MG63 (cell line): ENCODE results near the gene CENPB. TPM values are rescaled to one million over a fixed set of nuclear protein-coding genes. Genes with fewer than 3 reads are reported as not detected.
"Not testable (repeated sequence)": the region's sequence is repeated elsewhere in the genome, so short reads cannot be mapped to it uniquely, and the experiment has no call there.

Experiments
- DNase-seq: peaks from one replicate; pipeline ENCODE4 v3.0.0-alpha.2; 2020
- H3K27me3 ChIP-seq: fragments of 250-450 bp; sonication (Bioruptor Pico); 2 replicates; pipeline ENCODE4 v1.5.1; 2020; ENCODE audit warnings: mild to moderate bottlenecking, moderate library complexity
- H3K36me3 ChIP-seq: fragments of 250-450 bp; sonication (Bioruptor Pico); 2 replicates; pipeline ENCODE4 v1.5.1; 2020; ENCODE audit warnings: mild to moderate bottlenecking, moderate library complexity
- H3K4me3 ChIP-seq: fragments of 250-450 bp; sonication (Bioruptor Pico); 2 replicates; pipeline ENCODE4 v1.5.1; 2020; ENCODE audit warnings: mild to moderate bottlenecking, moderate library complexity
- H3K9me3 ChIP-seq: fragments of 250-450 bp; sonication (Bioruptor Pico); 2 replicates; pipeline ENCODE4 v1.5.1; 2020; ENCODE audit warnings: mild to moderate bottlenecking, moderate library complexity
- total RNA-seq: library from RNA; depleted of rRNA; stranded (reverse); fragments of >200 nt; shearing (Covaris generic); gene quantifications from 2 replicates; pipeline ENCODE4 v1.2.3, GENCODE V29; 2014; ENCODE audit warnings: low replicate concordance; rRNA removed

CENPB gene, protein sequence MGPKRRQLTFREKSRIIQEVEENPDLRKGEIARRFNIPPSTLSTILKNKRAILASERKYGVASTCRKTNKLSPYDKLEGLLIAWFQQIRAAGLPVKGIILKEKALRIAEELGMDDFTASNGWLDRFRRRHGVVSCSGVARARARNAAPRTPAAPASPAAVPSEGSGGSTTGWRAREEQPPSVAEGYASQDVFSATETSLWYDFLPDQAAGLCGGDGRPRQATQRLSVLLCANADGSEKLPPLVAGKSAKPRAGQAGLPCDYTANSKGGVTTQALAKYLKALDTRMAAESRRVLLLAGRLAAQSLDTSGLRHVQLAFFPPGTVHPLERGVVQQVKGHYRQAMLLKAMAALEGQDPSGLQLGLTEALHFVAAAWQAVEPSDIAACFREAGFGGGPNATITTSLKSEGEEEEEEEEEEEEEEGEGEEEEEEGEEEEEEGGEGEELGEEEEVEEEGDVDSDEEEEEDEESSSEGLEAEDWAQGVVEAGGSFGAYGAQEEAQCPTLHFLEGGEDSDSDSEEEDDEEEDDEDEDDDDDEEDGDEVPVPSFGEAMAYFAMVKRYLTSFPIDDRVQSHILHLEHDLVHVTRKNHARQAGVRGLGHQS
- total RNA-seq, result 50.0 and 81.5 TPM in 2 replicates

GRCh38 chr20:3786665-3787323 is at the start of gene CENPB:
CENPB (minus strand) TSS chr20:3786740; CDS start chr20:3786483, 257 bp downstream.
- Histone ChIP-seq H3K4me3 (peak within 1 kb of the TSS; percentile 60), H3K9me3 (no peaks in the 10 kb centered on the region), H3K27me3 (no peaks in the 10 kb centered on the region), H3K36me3 (peaks cover 11% of the 10 kb centered on the region)
- peak; percentile 78 for DNase-seq

DNA sequence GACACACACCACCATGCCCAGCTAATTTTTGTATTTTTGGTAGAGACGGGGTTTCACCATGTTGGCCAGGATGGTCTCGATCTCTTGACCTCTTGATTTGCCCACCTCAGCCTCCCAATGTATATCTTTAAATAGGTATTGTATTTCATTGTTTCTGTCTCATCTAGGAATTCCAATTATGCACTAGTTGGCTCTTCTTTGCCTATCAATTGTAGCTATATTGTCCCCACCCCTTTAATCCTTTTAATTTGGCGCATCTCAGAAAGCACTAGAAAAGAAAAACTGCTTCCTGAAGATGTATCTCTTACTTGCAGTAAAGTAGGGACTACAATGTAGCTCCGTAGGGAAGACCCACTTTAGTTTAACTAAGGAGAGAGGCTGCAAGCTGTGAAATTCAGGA is 49.6 kb upstream of the CENPB start:
- Histone ChIP-seq H3K9me3 (no peaks in the 10 kb centered on the region), H3K4me3 (no peak overlapping the region), H3K27me3 (no peaks in the 10 kb centered on the region), H3K36me3 (no peaks in the 10 kb centered on the region)
- DNase-seq, result no peak

GRCh38 chr20:3829891-3830290 is 43.4 kb upstream of the CENPB start:
- H3K9me3 ChIP-seq, H3K27me3 ChIP-seq, H3K4me3 ChIP-seq, H3K36me3 ChIP-seq, DNase-seq: not testable (repeated sequence)

DNA sequence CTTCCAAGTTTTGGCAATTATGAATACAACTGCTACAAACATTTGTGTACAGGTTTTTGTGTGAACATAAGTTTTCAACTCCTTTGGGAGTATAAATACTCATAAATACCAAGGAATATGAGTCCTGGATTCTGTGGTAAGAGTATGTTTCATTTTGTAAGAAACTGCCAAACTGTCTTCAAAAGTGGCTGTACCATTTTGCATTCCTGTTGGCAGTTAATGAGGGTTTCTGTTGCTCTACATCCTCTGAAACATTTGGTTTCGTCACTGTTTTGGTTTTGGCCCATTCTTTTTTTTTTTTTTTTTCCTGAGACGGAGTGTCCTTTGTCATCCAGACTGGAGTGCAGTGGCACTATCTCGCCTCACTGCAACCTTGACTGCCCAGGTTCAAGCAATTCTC is 42.3 kb upstream of the CENPB start:
- Histone ChIP-seq H3K27me3 (no peaks in the 10 kb centered on the region), H3K4me3 (no peak overlapping the region), H3K9me3 (no peaks in the 10 kb centered on the region), H3K36me3 (no peaks in the 10 kb centered on the region; the same call in 1 of the 2 replicates)
- DNase-seq, result no peak

DNA sequence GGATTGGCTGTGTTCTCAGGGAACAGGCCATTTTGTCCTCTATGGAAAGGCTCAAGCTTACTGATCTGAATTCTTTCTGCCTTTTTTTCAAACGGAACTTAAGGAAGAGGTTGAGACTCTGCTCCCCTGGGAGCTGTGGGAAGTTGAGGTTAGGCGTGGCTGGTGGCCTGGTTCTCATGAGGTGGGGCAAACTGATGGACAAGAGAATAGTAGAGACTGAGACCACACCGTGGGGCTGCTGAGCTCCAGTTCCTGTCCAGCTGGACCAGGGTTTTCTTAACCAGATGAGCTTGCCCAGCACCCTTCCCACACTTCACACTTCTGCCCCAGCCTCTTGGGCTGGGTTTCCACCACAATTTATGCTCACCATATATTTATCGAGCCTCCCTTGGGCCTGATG is 39.9 kb upstream of the CENPB start:
- no peaks in the 10 kb centered on the region for H3K9me3 ChIP-seq
- peaks cover 10% of the 10 kb centered on the region; the same call in 1 of the 2 replicates for H3K36me3 ChIP-seq
- no peaks in the 10 kb centered on the region for H3K27me3 ChIP-seq
- DNase-seq, result no peak
- H3K4me3 ChIP-seq, result no peak overlapping the region

DNA sequence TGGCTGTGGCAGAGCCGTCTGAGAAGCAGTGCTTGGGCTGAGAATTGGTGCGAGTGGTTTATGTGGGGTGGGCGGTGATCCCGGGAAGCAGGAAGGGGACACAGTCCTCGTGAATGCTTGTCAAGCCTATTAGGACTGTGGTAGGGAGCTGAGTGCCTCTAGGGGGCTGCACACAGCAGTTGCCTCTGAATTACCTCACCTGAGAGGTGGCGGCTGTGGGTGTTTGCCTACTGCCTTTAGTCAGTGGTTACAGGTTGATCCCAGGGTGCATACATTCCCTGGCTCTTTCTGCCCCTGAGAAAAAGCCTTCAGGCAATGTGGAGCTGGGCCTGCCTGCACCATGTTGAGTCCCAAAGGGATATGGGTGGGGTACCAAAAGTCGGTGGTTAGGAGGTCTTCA is 39.0 kb upstream of the CENPB start:
- Histone ChIP-seq H3K36me3 (peaks cover 10% of the 10 kb centered on the region; the same call in 1 of the 2 replicates), H3K27me3 (no peaks in the 10 kb centered on the region), H3K4me3 (no peak overlapping the region), H3K9me3 (no peaks in the 10 kb centered on the region)
- no peak for DNase-seq

DNA sequence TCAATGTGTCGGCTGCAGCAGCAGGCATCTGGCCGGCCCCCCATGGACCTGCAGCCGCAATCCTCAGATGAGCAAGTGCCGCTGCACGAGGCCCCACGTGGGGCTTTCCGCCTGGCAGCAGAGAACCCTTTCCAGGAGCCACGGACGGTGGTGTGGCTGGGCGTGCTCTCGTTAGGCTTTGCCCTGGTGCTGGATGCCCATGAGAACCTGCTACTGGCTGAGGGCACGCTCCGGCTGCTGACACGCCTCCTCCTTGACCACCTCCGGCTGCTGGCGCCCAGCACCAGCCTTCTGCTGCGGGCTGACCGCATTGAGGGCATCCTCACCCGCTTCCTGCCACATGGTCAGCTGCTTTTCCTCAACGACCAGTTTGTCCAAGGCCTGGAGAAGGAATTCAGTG is 37.3 kb upstream of the CENPB start:
- DNase-seq, result no peak
- no peaks in the 10 kb centered on the region for H3K9me3 ChIP-seq
- H3K36me3 ChIP-seq, result peaks cover 10% of the 10 kb centered on the region; the same call in 1 of the 2 replicates
- no peaks in the 10 kb centered on the region for H3K27me3 ChIP-seq
- no peak overlapping the region for H3K4me3 ChIP-seq

DNA sequence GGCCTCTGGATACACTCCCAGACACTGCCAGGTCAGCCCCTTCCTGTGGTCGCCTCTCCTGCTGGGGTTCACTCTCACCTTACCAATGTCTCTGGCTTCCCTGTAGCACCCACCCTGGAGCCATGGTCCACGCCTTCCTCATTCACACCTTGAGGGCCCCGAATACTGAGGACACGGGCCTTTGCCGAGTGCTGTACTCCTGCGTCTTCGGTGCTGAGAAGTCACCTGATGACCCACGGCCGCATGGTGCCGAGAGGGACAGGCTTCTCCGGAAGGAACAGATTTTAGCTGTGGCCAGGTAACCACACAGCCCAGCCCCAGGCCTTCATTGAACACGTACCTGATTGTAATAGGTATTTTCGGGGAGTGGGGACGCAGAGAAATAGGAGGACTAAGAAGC is 35.5 kb upstream of the CENPB start:
- peaks cover 10% of the 10 kb centered on the region; the same call in 1 of the 2 replicates for H3K36me3 ChIP-seq
- H3K9me3 ChIP-seq, result no peaks in the 10 kb centered on the region
- DNase-seq, result no peak
- H3K4me3 ChIP-seq, result no peak overlapping the region
- H3K27me3 ChIP-seq, result no peaks in the 10 kb centered on the region

GRCh38 chr20:3820901-3821727 is 34.6 kb upstream of the CENPB start:
- peak; percentile 45 for DNase-seq
- no peaks in the 10 kb centered on the region for H3K27me3 ChIP-seq
- peaks cover 10% of the 10 kb centered on the region; the same call in 1 of the 2 replicates for H3K36me3 ChIP-seq
- peak overlapping the region; percentile 80 for H3K4me3 ChIP-seq
- H3K9me3 ChIP-seq, result no peaks in the 10 kb centered on the region

DNA sequence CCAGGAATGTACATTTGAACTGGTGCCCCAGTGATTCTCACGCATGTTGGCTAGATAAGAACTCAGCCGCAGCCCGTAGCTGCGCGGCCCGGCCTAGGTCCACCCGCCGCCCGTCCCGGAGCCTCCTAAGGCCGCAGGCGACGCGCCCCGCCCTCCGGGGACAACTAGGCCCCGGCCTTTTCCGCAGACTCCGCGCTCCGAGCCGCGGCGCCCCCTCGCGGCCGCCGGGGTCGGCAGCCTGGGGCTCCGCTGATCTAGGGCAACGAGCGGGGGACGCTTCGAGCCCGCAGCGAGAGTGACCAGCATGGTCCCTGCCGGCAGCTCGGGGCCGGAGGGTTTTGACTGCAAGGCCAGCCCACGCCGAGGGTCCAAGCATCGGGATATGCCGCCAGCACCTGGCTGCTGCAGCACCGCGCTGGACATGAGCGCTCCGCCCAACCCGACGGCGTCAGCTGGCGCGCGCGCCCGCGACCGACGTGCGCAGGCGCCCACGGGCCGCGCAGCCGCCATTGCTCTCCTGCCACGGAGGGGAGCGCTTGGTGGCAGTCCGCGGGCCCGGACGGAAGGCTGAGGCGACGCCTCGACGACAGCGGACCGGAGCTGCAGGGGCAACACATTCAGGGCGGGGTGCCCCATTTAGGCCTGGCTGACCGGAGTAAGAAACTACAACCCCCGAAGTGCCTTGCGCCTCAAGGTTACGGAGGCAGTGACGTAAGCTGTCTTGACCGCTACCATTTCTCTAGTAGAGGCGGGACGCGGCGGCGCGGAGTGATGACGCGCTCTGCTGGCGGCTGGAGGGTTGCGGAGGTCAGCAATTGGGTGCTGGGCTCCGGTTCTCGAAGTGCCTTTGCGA is 33.7 kb upstream of the CENPB start, which contains the start of gene AP5S1:
Gene AP5S1 (plus strand): TSS at position 500 of the 853 bp plus-strand sequence. CDS start 1,571 bp downstream, outside the sequence.
- peak; percentile 94 for DNase-seq
- H3K36me3 ChIP-seq, result peaks cover 10% of the 10 kb centered on the region; the same call in 1 of the 2 replicates
- peak within 1 kb of the TSS; percentile 80 for H3K4me3 ChIP-seq
- no peaks in the 10 kb centered on the region for H3K9me3 ChIP-seq
- H3K27me3 ChIP-seq, result no peaks in the 10 kb centered on the region

GRCh38 chr20:3819411-3820047 is 33.0 kb upstream of the CENPB start:
- DNase-seq, result no peak
- peak overlapping the region; percentile 80 for H3K4me3 ChIP-seq

DNA sequence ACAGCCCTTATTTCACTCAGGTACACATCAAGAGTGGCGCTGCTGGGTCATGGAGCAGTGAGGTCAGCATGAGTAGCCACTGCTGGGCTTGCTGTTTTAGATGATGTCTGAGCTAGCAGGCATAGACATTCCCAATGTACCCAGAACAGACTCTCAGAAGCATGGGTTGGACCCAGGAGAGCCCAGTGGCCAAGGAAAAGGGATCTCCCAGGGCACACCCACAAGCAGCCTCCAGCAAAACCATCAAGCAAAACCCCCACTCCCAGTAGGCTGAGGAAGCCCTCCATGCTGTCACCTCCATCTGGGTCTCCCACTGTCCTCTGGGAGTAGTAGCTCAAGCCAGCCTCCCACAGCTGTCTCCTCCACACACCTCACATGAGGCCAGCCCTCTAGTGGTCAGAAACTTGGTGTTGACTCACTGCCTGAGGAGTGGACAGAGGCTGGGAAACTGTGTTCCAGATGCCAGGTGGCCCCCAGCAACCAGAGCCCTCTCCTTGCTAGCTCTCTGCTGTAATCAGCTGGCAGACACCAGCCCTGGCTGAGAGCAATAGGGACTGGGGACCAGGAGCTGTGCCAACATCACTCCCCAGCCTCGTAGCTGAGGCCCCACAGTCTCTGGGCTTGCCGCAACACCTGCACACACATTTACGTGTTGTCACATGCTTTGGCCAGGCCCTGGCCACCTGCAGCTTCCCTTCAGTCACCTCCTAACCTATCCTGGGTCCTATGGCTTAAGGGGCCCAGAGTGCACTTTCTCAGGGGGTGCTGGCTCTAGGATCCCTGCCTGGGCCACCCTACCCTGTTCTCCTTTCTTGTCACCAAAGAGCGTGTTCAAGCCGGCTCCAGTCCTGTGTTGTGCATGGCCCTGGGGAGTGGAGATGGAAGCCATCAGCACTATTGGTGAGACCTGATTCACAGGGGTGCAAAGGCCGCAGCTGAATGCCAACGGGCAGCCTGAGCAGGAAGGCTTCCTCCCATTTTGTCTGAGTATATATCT is 31.9 kb upstream of the CENPB start:
- DNase-seq, result peak; percentile 75
- Histone ChIP-seq H3K36me3 (peaks cover 10% of the 10 kb centered on the region; the same call in 1 of the 2 replicates), H3K4me3 (no peak overlapping the region), H3K27me3 (no peaks in the 10 kb centered on the region), H3K9me3 (no peaks in the 10 kb centered on the region)

More at GRCh38 chr20:3819411-3820047, 33.0 kb upstream of the CENPB start:
- Histone ChIP-seq H3K27me3 (no peaks in the 10 kb centered on the region), H3K9me3 (no peaks in the 10 kb centered on the region), H3K36me3 (peaks cover 10% of the 10 kb centered on the region; the same call in 1 of the 2 replicates)

GRCh38 chr20:3815703-3816315 is 29.3 kb upstream of the CENPB start:
- no peaks in the 10 kb centered on the region for H3K27me3 ChIP-seq
- no peaks in the 10 kb centered on the region for H3K36me3 ChIP-seq
- no peak for DNase-seq
- no peak overlapping the region for H3K4me3 ChIP-seq
- H3K9me3 ChIP-seq, result no peaks in the 10 kb centered on the region
